H1 (cell line): Measurements from ENCODE around the gene ZNF618. TPM values are rescaled to one million over a fixed set of nuclear protein-coding genes. Genes with fewer than 3 reads are reported as not detected.

ENCODE experiments used
- CTCF ChIA-PET: fragments of 300-600 bp; sonication (Branson Sonifier 250); formaldehyde crosslinking; loops from one replicate; lab custom pipeline; 2021; ENCODE audit not compliant: partially characterized antibody; lab: Charles Lee
- POLR2A ChIA-PET: fragments of 300-600 bp; sonication (Branson Sonifier 250); formaldehyde crosslinking; loops from one replicate; lab custom pipeline; 2021; ENCODE audit warnings: inconsistent platforms; ENCODE audit not compliant: partially characterized antibody; lab: Charles Lee
- DNase-seq, 2 experiments: peaks; one replicate each; pipeline versions ENCODE4 v3.0.0 to v3.0.0-alpha.2; 2010 to 2022; ENCODE audit warnings: low spot score in 2 of 2, low read depth in 1 of 2, mixed read lengths in 1 of 2
- FAIRE-seq: peaks from 2 replicates; lab custom pipeline; 2011; peaks lifted over from hg19 to GRCh38; lab: Jason Lieb, UNC
- H2AFZ ChIP-seq: 2 replicates; pipeline ENCODE4 v1.8.1; 2012; ENCODE audit warnings: low read length, inconsistent platforms
- H2AK5ac ChIP-seq: 2 replicates; pipeline ENCODE4 v1.6.1; 2013; ENCODE audit warnings: low read depth, low read length
- H2BK120ac ChIP-seq: replicated peaks from 2 replicates; pipeline ENCODE3; 2013; ENCODE audit warnings: low read depth, low read length, inconsistent platforms
- H2BK12ac ChIP-seq: 2 replicates; pipeline ENCODE4 v1.6.1; 2013; ENCODE audit warnings: low read depth, low read length
- H2BK15ac ChIP-seq: 2 replicates; pipeline ENCODE4 v1.6.1; 2013; ENCODE audit warnings: low read length
- H2BK20ac ChIP-seq: 2 replicates; pipeline ENCODE4 v1.6.1; 2013; ENCODE audit warnings: low read length
- H2BK5ac ChIP-seq: 2 replicates; pipeline ENCODE4 v1.6.1; 2013; ENCODE audit warnings: low read depth, low read length
- H3K14ac ChIP-seq: 2 replicates; pipeline ENCODE4 v1.6.1; 2013; ENCODE audit warnings: inconsistent platforms; ENCODE audit not compliant: insufficient read length
- H3K18ac ChIP-seq: 2 replicates; pipeline ENCODE4 v1.6.1; 2013; ENCODE audit warnings: low read length; ENCODE audit errors: extremely low read depth
- H3K23ac ChIP-seq: 2 replicates; pipeline ENCODE4 v1.6.1; 2013; ENCODE audit warnings: inconsistent platforms; ENCODE audit not compliant: insufficient read length
- H3K23me2 ChIP-seq: 2 replicates; pipeline ENCODE4 v1.6.1; 2013; ENCODE audit warnings: low read depth, low read length
- H3K27ac ChIP-seq: 2 replicates; pipeline ENCODE4 v1.6.1; 2011; ENCODE audit warnings: low read depth, low read length, inconsistent platforms
- H3K27me3 ChIP-seq, 4 experiments: replicated peaks in 1 of 4; 1 replicate in 1 of 4; 2 replicates in 3 of 4; pipeline versions ENCODE4 v1.6.1 to v1.8.1; 2011 to 2013; ENCODE audit warnings: low read length in 3 of 4, mild to moderate bottlenecking in 3 of 4, inconsistent platforms in 2 of 4, mixed read lengths in 2 of 4, moderate library complexity in 1 of 4; ENCODE audit not compliant: control insufficient read depth in 3 of 4, insufficient read depth in 3 of 4; ENCODE audit errors: extremely low read depth in 1 of 4
- H3K36me3 ChIP-seq, 4 experiments: 2 replicates each; pipeline versions ENCODE4 v1.6.1 to v1.8.1; 2011 to 2013; ENCODE audit warnings: mild to moderate bottlenecking in 4 of 4, low read length in 3 of 4, moderate library complexity in 2 of 4, control low read depth in 1 of 4, inconsistent platforms in 1 of 4; ENCODE audit not compliant: insufficient read depth in 4 of 4, control insufficient read depth in 2 of 4
- H3K4ac ChIP-seq: replicated peaks from 2 replicates; pipeline ENCODE3; 2013; ENCODE audit warnings: low read length, low read depth, mixed read lengths, inconsistent platforms; ENCODE audit not compliant: insufficient read length
- H3K4me1 ChIP-seq, 4 experiments: replicated peaks in 1 of 4; 1 replicate in 1 of 4; 2 replicates in 3 of 4; pipeline versions ENCODE4 v1.6.1 to v1.8.1; 2011 to 2013; ENCODE audit warnings: low read length in 3 of 4, inconsistent platforms in 2 of 4, mixed read lengths in 1 of 4; ENCODE audit not compliant: insufficient read depth in 4 of 4, control insufficient read depth in 3 of 4
- H3K4me2 ChIP-seq, 2 experiments: 2 replicates each; pipeline versions ENCODE4 v1.6.1 to v1.8.1; 2011 to 2013; ENCODE audit warnings: low read depth in 2 of 2, low read length in 2 of 2, control low read depth in 1 of 2, inconsistent platforms in 1 of 2, mild to moderate bottlenecking in 1 of 2; ENCODE audit not compliant: insufficient read depth in 1 of 2
- H3K4me3 ChIP-seq, 4 experiments: fragments of 200-600, 300-600 bp in 1 of 4; sonication (generic), shearing (Covaris generic), sonication (Bioruptor Twin) in 1 of 4; 2 replicates each; pipeline versions ENCODE4 v1.5.1 to v1.8.1; 2011 to 2016; ENCODE audit warnings: low read length in 4 of 4, low read depth in 3 of 4, control low read depth in 2 of 4, inconsistent platforms in 2 of 4, mild to moderate bottlenecking in 2 of 4, mixed read lengths in 1 of 4, moderate library complexity in 1 of 4; ENCODE audit not compliant: insufficient read depth in 2 of 4; ENCODE audit errors: extremely low read depth in 1 of 4
- H3K56ac ChIP-seq: replicated peaks from 2 replicates; pipeline ENCODE3; 2013; ENCODE audit warnings: low read depth, mild to moderate bottlenecking, mixed read lengths, low read length, inconsistent platforms; ENCODE audit not compliant: insufficient read length
- H3K79me1 ChIP-seq: 2 replicates; pipeline ENCODE4 v1.6.1; 2013; ENCODE audit warnings: low read depth, low read length, control low read depth
- H3K79me2 ChIP-seq, 2 experiments: 2 replicates each; pipeline versions ENCODE4 v1.6.1 to v1.8.1; 2012 to 2013; ENCODE audit warnings: low read length in 2 of 2, mild to moderate bottlenecking in 2 of 2, inconsistent platforms in 1 of 2; ENCODE audit not compliant: insufficient read depth in 2 of 2, control insufficient read depth in 1 of 2
- H3K9ac ChIP-seq, 4 experiments: replicated peaks in 1 of 4; 1 replicate in 1 of 4; 2 replicates in 3 of 4; pipeline versions ENCODE4 v1.6.1 to v1.8.1; 2011 to 2013; ENCODE audit warnings: low read depth in 3 of 4, low read length in 3 of 4, control low read depth in 2 of 4, mild to moderate bottlenecking in 2 of 4, moderate library complexity in 2 of 4, inconsistent platforms in 1 of 4; ENCODE audit errors: extremely low read depth in 1 of 4
- H3K9me3 ChIP-seq, 2 experiments: 2 replicates each; pipeline versions ENCODE4 v1.6.1 to v1.8.1; 2012 to 2013; ENCODE audit warnings: mild to moderate bottlenecking in 2 of 2, moderate library complexity in 2 of 2, control low read depth in 1 of 2, inconsistent platforms in 1 of 2, low read depth in 1 of 2, low read length in 1 of 2, mixed read lengths in 1 of 2; ENCODE audit not compliant: insufficient read depth in 2 of 2
- H4K20me1 ChIP-seq, 2 experiments: replicated peaks in 1 of 2; 2 replicates each; pipeline versions ENCODE3 to v1.8.1; 2011 to 2013; ENCODE audit warnings: inconsistent platforms in 2 of 2, low read length in 2 of 2, mild to moderate bottlenecking in 1 of 2; ENCODE audit not compliant: insufficient read depth in 2 of 2, control insufficient read depth in 1 of 2
- H4K5ac ChIP-seq: 2 replicates; pipeline ENCODE4 v1.6.1; 2013; ENCODE audit warnings: low read length, low read depth, mixed read lengths, inconsistent platforms; ENCODE audit not compliant: insufficient read length
- H4K8ac ChIP-seq: 2 replicates; pipeline ENCODE4 v1.8.0; 2013; ENCODE audit warnings: mild to moderate bottlenecking, moderate library complexity, low read length, inconsistent platforms; ENCODE audit not compliant: insufficient read depth; ENCODE audit errors: extremely low read depth
- H4K91ac ChIP-seq: replicated peaks from 2 replicates; pipeline ENCODE3; 2013; ENCODE audit warnings: low read length, mixed read lengths, inconsistent platforms; ENCODE audit not compliant: insufficient read length
- HDAC2 ChIP-seq, 2 experiments: fragments of 300-600 bp in 1 of 2; sonication (generic) in 1 of 2; IDR thresholded peaks; 2 replicates each; pipeline ENCODE4 v1.6.1; 2011 to 2012; ENCODE audit warnings: low read depth in 2 of 2, low read length in 2 of 2, mild to moderate bottlenecking in 2 of 2, moderate library complexity in 2 of 2, borderline replicate concordance in 1 of 2, inconsistent platforms in 1 of 2
- KDM1A ChIP-seq: fragments of 200-600, 300-600 bp; sonication (generic); IDR thresholded peaks from 2 replicates; pipeline ENCODE4 v1.7.1; 2016; ENCODE audit warnings: mild to moderate bottlenecking, low read length, borderline replicate concordance
- WGBS, 2 experiments: shearing (Covaris generic) in 1 of 2; methylation state at CpG; one replicate each; pipeline versions ENCODE4 v1.1.6 to v1.1.7; 2013 to 2015; ENCODE audit warnings: low lambda C conversion rate in 2 of 2, mixed read lengths in 2 of 2, inconsistent platforms in 1 of 2, low coverage in 1 of 2, missing lambda C conversion rate in 1 of 2; ENCODE audit not compliant: insufficient replicate concordance in 2 of 2, insufficient coverage in 1 of 2, insufficient read length in 1 of 2; ENCODE audit errors: extremely low coverage in 1 of 2, missing lambda C conversion rate in 1 of 2; 5-methylcytosine and 5-hydroxymethylcytosine counted together
- polyA plus RNA-seq, 7 experiments: library from polyadenylated mRNA; depleted of rRNA in 3 of 7; stranded (reverse) in 5 of 7; unstranded in 2 of 7; fragments of >200 nt in 5 of 7; fragments of 200-250 nt in 2 of 7; gene quantifications; 1 replicate in 5 of 7; 2 replicates in 1 of 7; 4 replicates in 1 of 7; pipeline versions ENCODE4 v1.2.1 to v1.2.3, GENCODE V29; 2011 to 2013; ENCODE audit warnings: missing spikeins in 2 of 7, mixed read lengths in 2 of 7
- total RNA-seq: library from RNA; stranded (reverse); fragmentation: NEBNext Ultra II Directional; extraction: Animal tissue kit (Norgen Biotek cat#: 25700); gene quantifications from 2 replicates; pipeline ENCODE4 v1.2.1, GENCODE V29; 2021
- TF ChIP-seq, protein P1 (sequence below): IDR thresholded peaks from 2 replicates; pipeline ENCODE4 v1.6.1; 2011; ENCODE audit warnings: low read length, improper control_type of control experiment

Gene ZNF618
- total and polyA plus RNA-seq, 2 of the 8 experiments (the other 6 are each of a cell fraction or from before 2014, with no cell fraction given), result 9.6 to 28.5 TPM

DNA sequence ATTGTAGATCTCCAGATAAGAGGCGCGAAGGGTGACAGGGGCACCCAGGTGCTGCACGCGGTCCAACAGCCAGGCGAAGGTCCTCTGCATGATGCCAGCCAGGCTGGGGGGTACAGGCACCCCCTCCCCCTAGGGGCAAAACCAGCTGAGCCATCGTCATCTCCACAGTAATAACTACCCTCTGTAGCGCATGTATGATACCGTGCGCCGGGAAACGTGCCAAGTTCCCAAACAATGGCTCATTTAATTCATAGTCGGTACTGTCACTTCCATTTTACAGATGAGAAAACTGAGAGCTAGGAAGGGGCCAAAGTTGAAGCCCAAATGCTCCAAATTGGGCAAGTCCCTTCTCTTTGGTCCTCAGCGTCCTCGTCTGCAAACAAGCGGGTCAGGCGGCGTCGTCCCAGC lies 221.5 kb downstream of the ZNF618 start:
- FAIRE-seq, result no peak
- Histone ChIP-seq H3K27ac (no peak overlapping the region), H3K79me1 (no peaks in the 10 kb centered on the region), H3K36me3 (no peaks in the 10 kb centered on the region), H3K14ac (no peak overlapping the region), H2BK15ac (no peak overlapping the region), H3K4me3 (peak overlapping the region; percentile 50 to 84 (median 62); a peak in 6 of 8 replicates), H4K8ac (no peak overlapping the region), H2BK12ac (no peak overlapping the region), H3K23ac (no peak overlapping the region), H2AK5ac (no peak overlapping the region)
- DNase-seq, result no peak
- 71% methylated on average over 12 of the region's 18 CpGs; no CpG with 5 or more reads in 1 of the 2 experiments for WGBS, 2 experiments
- POLR2A ChIA-PET, result interaction anchor here (0.9 to 1.2 kb wide), 2 partner anchors 58 to 95 kb away, joined by 3 read pairs; partner anchors contain the start of gene COL27A1
- TF ChIP-seq HDAC2 (IDR thresholded peaks at IDR 0.05; ENCODE audit: borderline replicate concordance in 1 of 2, low read depth in 2 of 2, low read length in 2 of 2) (peak in 1 of 2 experiments; percentile 74; a peak in 1 of 4 replicates), KDM1A (peak; percentile 93)
- TF ChIP-seq, protein P1, sequence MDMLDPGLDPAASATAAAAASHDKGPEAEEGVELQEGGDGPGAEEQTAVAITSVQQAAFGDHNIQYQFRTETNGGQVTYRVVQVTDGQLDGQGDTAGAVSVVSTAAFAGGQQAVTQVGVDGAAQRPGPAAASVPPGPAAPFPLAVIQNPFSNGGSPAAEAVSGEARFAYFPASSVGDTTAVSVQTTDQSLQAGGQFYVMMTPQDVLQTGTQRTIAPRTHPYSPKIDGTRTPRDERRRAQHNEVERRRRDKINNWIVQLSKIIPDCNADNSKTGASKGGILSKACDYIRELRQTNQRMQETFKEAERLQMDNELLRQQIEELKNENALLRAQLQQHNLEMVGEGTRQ, result no peak
- TF ChIP-seq, all 59 proteins: peak for 2
- Histone ChIP-seq H2BK120ac (no peak overlapping the region), H3K9ac (no peak overlapping the region), H3K4ac (no peak overlapping the region), H4K5ac (no peak overlapping the region), H3K4me2 (peak overlapping the region; percentile 74 to 75), H4K20me1 (no peaks in the 10 kb centered on the region), H4K91ac (no peak overlapping the region), H2BK20ac (no peak overlapping the region), H3K79me2 (no peaks in the 10 kb centered on the region), H3K4me1 (peaks cover 0 to 16% (median 10%) of the 10 kb centered on the region in 4 experiments; a peak in 6 of 7 replicates), H3K9me3 (peaks cover 0 to 2% of the 10 kb centered on the region in 2 experiments; a peak in 1 of 4 replicates), H3K18ac (no peak overlapping the region), H2AFZ (no peak overlapping the region), H3K23me2 (peaks cover 5% of the 10 kb centered on the region; the same call in 1 of the 2 replicates), H3K56ac (no peak overlapping the region), H3K27me3 (peaks cover 2 to 27% (median 19%) of the 10 kb centered on the region in 4 experiments), H2BK5ac (no peak overlapping the region)
- CTCF ChIA-PET, result interaction anchor here (0.6 to 5.9 kb wide), 9 partner anchors 10 to 257 kb away, joined by 3 to 144 read pairs (median 3); partner anchors contain the start of gene AMBP
